Erythroblast (primary cell): ENCODE measurements around the gene OR6J1.
"Not testable (repeated sequence)": the region's sequence is repeated elsewhere in the genome, so short reads cannot be mapped to it uniquely, and the experiment has no call there.

ENCODE experiments used
- DNase-seq, 2 experiments: peaks; one replicate each; lab custom pipeline; 2025; lab: John Stamatoyannopoulos, UW
- GATA1 ChIP-seq: IDR thresholded peaks from 2 replicates; pipeline ENCODE4 v1.6.1; 2011; ENCODE audit warnings: low read depth, mild to moderate bottlenecking, control low read depth, low read length, moderate library complexity
- POLR2A ChIP-seq: IDR thresholded peaks from 2 replicates; pipeline ENCODE4 v1.6.1; 2011; ENCODE audit warnings: mild to moderate bottlenecking, low read length

OR6J1 gene

DNA sequence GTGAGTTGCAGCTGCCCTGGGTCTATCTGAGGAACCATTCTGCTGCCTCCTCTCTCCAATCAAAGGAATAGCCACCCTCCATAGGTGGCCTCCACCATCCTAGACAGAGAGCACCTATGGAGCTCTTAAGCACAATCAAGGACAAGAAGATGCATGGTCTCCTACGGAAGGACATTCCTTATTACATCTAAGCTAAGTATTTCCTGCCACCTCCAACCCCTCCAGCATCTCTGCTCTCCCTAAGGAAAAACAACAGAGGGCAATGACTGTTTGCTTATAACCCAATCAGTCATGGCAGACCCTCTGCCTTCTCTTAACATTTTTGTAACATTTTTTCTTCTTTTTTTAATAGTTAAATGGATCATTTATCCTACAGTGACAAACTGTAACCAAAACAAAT lies 14.8 kb upstream of the OR6J1 start:
- DNase-seq, result no peak
- TF ChIP-seq POLR2A (no peak), GATA1 (no peak)

DNA sequence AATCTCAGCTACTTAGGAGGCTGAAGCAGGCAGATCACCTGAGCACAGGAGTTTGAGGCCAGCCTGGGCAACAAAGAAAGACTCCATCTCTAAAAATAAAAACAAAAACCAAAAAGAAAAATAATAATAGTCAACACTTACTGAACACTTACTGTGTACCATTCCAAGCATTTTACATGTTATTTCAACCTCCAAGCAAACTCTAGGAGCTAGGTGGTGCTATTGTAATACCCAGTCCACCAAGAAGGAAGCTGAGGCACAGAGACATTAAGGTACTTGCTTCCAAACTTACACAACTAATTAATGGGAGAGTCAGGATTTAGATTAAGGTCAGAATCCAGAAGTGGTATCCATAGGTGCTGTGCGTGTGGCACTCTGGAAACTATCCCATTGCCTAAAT lies 13.7 kb upstream of the OR6J1 start:
- peak; percentile 33 to 34 for DNase-seq

DNA sequence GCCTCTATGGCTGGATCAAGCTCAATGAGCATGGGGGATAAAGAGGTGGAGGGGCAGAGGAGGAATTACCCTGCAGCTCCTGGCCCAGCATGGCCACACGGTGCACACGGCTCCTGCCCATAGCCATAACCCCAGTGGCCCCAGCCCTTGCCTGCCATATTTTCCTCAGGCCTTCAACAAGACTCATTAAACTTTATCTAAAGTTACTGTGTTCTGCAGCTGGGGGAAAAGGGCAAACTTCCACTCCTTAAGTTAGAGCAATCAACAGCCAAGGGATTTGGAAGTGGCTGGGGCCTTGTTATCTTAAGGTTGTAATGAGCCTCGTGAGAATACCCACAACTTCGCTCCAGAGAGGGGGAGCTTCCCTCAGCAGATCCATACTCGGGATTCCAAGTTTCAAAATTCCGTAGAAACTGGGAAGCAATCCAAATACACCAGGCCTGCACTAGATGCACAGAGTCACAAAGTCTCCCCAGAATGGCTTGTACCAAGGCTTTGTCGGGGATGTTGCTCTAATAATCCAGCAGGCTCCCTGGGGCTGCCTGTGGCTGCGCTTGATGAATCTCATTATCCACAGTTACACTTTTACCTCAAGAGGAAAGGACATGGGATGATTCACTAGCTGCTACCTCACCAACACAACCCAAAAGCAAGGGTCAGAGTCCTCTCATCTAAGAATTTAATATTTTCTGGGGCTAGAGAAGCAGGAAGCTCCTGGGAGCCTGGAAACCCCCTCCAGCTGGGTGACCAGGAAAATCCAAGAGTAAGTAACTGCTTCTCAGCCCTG lies 13.0 kb upstream of the OR6J1 start:
- no peak for TF ChIP-seq GATA1
- TF ChIP-seq POLR2A, result no peak
- DNase-seq, result no peak

More for the DNA sequence above, 13.7 kb upstream of the OR6J1 start:
- TF ChIP-seq GATA1, result no peak
- no peak for TF ChIP-seq POLR2A

DNA sequence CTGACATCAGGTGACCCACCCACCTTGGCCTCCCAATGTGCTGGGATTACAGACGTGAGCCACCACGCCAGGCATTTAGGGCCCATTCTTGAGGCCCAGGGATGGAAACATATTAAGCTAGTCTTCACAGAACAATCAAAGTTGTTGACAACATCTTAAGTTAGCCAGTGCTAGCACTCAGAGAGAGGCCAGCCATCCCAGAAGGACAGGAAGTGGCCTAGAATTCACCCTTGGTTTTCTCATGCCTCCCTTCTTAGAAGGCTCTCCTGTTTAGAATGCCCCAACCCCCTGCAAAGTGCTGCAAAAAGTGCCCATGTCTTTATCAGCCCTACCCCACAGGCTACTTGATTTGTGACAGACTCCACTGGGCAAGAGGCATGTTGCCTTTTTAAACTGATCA lies 12.1 kb upstream of the OR6J1 start:
- TF ChIP-seq POLR2A, result no peak
- TF ChIP-seq GATA1, result no peak
- no peak for DNase-seq

DNA sequence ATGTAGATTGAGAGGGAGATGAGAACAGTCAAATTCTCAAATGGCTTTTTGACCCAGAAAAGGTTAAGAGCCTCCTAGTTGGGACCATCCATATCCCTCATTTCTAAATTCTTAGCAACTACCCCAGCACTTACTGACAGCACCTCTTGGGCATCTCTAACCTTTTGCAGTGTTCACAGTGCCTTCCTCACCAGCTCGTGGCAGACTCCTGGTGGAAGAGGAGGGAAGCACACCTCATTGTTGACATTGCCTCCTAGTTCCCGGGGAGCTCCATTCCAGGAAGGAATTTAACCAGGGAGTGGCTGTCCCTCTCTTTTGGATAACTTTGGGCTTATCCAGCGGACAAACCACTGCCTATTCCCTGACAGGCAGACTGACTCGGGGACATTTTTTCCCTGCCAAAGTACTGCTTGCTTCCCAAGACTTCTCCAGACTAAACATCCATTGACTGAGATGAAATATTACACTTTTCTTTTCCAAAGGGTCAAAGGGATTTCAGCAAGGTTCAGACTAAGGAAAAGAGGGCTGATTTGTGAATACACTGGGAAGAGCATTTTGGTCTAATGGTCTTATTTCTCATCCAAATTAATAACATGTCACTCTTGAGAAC lies 9.0 kb upstream of the OR6J1 start:
- no peak for TF ChIP-seq GATA1
- no peak for TF ChIP-seq POLR2A
- DNase-seq, result peak; percentile 64 to 76

DNA sequence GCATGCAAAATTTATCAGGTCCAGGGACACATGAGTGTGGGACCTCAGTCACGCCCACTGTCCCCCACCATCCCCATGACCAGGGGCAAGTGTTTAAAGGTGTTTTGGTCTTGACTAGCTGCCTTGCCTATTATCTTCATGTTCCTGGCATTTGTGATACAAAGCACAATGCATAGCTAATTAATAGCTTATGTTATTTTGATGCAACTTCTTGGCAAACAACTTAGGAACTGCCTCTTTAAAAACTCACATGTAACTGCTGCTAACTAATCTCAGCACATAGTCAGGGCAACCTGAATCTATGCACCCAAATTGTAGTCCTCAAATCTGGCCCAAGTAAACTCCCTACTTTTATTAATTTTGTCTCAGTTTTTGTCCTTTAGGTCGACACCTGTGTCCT lies 7.4 kb upstream of the OR6J1 start:
- no peak for DNase-seq

DNA sequence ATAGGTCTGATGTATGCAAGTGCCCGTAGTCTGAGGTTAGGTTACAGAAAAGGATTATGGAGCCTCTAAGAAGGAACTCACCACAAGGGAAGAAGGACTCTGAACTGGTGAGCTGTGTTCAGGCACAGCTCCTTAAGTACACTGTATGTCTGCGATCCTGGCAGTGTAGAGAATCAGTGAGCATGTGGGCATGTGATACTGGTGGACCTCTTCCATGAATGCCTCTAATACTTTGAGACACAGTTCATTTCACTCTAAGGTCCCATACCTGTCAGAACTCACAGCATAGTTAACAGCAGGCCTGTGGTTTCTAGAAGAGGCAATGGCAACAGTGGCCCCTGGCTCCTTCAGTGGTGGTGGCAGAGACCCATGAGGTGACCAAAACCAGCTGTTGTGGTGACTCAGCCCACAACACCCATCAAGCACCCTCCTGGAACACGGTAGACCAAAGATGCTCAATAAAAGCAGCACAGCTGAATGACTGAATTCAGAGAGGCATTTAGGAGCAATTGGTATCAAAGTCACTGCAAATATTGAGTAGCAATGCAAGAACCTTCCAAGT lies 6.9 kb upstream of the OR6J1 start:
- DNase-seq, result peak in 1 of 2 experiments; percentile 11
- TF ChIP-seq GATA1 (no peak), POLR2A (peak; percentile 61)

More for the DNA sequence above, 7.4 kb upstream of the OR6J1 start:
- TF ChIP-seq GATA1, result no peak
- TF ChIP-seq POLR2A, result no peak

DNA sequence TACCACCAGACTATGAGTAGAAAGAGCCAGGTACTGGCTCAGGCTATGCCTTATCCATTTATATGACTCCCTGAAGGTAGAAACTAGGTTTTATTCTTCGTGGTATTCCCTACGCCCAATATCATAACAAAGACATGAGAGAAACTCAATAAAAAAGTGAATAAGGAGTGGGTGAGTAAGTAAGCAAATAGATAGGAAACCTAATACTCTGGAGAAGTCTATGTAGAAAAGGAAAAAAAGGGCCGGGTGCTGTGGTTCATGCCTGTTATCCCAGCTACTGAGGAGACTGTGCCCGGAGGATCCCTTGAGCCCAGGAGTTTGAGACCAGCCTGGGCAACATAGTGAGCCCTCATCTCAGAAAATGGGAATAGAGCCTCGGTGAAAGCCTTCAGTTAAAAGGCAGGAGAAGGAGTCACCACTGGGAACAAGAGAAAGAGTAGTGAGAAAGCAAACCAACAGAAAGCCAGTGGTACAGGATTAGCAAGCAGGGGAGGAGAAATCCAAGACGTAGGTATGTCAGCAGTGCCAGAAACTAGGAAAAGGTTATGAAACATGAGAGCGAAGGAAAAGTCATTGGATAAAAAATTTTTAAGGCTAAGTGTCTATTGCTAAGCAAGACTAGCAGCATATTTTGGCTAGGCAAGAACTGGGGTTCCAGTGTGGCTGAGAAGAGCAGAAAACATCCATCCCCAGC lies 6.0 kb upstream of the OR6J1 start:
- DNase-seq, result no peak
- TF ChIP-seq POLR2A (no peak), GATA1 (no peak)

DNA sequence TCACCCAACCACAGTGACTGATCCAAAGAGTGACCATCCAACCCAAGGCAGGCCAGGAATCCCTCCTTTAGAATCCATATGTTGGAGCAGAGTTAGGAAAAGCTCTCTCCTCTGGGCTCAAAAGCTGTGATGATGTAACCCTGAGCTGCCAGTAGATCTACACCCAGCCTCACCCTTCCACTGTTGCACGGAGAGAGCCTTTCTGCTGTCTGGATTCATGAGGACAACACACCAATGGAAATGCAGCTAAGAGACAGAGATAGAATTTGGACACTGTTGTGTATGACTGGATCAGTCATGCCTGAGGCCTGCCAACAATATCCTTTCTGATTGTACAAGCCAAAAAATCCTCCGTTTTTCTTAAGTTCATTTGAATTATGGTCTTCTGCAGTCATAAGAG lies 4.4 kb upstream of the OR6J1 start:
- no peak for DNase-seq
- no peak for TF ChIP-seq GATA1
- no peak for TF ChIP-seq POLR2A

DNA sequence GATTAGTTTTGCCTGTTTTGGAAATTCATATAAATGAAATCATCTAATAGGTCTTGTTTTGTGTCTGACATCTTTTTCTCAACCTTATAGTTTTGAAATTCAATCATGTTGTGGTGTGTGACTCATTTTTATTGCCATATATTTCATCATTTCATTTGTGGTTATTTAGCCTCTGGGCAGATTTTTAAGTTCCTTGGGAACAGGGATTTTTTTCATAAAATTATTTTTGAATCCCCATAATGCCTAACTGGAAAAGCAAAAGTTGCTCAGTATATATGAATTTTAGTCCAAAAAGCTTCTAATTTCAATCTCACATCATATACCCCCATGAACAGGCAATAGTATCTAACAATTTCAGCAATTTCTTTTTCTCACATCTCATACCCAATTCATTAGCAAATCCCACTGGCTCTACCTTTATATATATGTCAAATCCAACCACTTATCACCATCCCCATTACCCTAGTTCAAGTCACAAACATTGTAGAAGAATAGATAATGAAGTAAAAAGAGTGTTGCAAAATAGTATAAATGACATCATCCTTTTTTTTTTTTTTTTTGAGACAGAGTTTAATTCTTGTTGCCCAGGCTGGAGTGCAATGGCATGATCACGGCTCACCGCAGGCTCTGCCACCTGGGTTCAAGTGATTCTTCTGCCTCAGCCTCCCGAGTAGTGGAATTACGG lies 2.6 kb upstream of the OR6J1 start:
- TF ChIP-seq POLR2A (no peak), GATA1 (no peak)
- DNase-seq, result peak in 1 of 2 experiments; percentile 54

DNA sequence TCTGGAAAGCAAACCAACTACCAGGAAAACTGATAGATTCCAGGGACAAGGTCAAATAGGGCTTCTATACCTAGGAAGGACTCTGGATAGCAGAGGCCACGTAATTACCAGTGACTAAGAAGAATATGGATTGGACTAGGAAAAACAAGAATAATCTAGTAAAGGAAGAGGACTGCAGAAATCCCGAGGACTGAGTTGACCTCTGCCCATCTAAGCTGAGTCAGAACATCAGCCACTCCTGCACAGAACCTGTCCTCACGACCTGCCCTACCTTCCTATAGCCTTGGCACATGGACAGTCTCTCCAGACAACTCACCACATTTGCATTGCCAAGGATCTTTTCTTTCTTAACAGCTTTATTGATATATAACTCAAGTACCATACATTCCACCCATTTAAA lies 2.3 kb downstream of the OR6J1 start:
- no peak for TF ChIP-seq POLR2A
- TF ChIP-seq GATA1, result no peak
- DNase-seq, result no peak

DNA sequence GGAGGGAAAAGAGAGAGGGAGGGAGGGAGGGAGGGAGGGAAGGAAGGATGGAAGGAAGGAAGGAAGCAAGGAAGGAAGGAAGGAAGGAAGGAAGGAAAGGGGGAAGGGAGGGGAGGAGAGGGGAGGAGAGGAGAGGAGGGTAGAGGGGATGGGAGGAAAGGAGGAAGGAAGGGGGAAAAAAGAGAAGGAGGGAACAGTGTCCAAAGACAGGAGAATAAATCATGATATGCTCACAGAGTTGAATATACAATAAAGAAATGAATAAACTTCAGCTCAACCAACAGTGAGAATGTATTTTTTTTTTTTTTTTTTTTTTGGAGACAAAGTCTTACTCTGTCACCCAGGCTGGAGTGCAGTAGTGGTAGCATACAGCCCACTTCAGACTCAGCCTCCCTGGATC lies 4.0 kb downstream of the OR6J1 start:
- DNase-seq, result no peak
- no peak for TF ChIP-seq POLR2A
- no peak for TF ChIP-seq GATA1

DNA sequence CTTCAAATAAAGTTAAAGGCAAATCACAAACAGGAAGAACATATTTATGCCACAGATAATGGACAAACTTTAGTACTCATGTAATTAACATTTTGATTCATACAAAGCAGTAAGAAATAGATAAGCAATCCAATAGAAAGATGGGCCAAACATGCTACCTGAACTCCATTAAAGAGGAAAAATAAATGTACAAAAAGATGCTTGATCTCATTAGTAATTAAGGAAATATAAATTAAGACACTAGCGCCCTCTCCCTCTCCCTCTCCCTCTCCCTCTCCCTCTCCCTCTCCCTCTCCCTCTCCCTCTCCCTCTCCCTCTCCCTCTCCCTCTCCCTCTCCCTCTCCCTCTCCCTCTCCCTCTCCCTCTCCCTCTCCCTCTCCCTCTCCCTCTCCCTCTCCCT lies 8.2 kb downstream of the OR6J1 start:
- DNase-seq, result not testable (repeated sequence)
